H1 (cell line): ENCODE measurements around the gene NOX5. TPM values are rescaled to one million over a fixed set of nuclear protein-coding genes. Genes with fewer than 3 reads are reported as not detected.

ENCODE experiments used
- CTCF ChIA-PET: fragments of 300-600 bp; sonication (Branson Sonifier 250); formaldehyde crosslinking; loops from one replicate; lab custom pipeline; 2021; ENCODE audit not compliant: partially characterized antibody; lab: Charles Lee
- POLR2A ChIA-PET: fragments of 300-600 bp; sonication (Branson Sonifier 250); formaldehyde crosslinking; loops from one replicate; lab custom pipeline; 2021; ENCODE audit warnings: inconsistent platforms; ENCODE audit not compliant: partially characterized antibody; lab: Charles Lee
- DNase-seq, 2 experiments: peaks; one replicate each; pipeline versions ENCODE4 v3.0.0 to v3.0.0-alpha.2; 2010 to 2022; ENCODE audit warnings: low spot score in 2 of 2, low read depth in 1 of 2, mixed read lengths in 1 of 2
- FAIRE-seq: peaks from 2 replicates; lab custom pipeline; 2011; peaks lifted over from hg19 to GRCh38; lab: Jason Lieb, UNC
- H2AFZ ChIP-seq: 2 replicates; pipeline ENCODE4 v1.8.1; 2012; ENCODE audit warnings: low read length, inconsistent platforms
- H2AK5ac ChIP-seq: 2 replicates; pipeline ENCODE4 v1.6.1; 2013; ENCODE audit warnings: low read depth, low read length
- H2BK120ac ChIP-seq: replicated peaks from 2 replicates; pipeline ENCODE3; 2013; ENCODE audit warnings: low read depth, low read length, inconsistent platforms
- H2BK12ac ChIP-seq: 2 replicates; pipeline ENCODE4 v1.6.1; 2013; ENCODE audit warnings: low read depth, low read length
- H2BK15ac ChIP-seq: 2 replicates; pipeline ENCODE4 v1.6.1; 2013; ENCODE audit warnings: low read length
- H2BK20ac ChIP-seq: 2 replicates; pipeline ENCODE4 v1.6.1; 2013; ENCODE audit warnings: low read length
- H2BK5ac ChIP-seq: 2 replicates; pipeline ENCODE4 v1.6.1; 2013; ENCODE audit warnings: low read depth, low read length
- H3K14ac ChIP-seq: 2 replicates; pipeline ENCODE4 v1.6.1; 2013; ENCODE audit warnings: inconsistent platforms; ENCODE audit not compliant: insufficient read length
- H3K18ac ChIP-seq: 2 replicates; pipeline ENCODE4 v1.6.1; 2013; ENCODE audit warnings: low read length; ENCODE audit errors: extremely low read depth
- H3K23ac ChIP-seq: 2 replicates; pipeline ENCODE4 v1.6.1; 2013; ENCODE audit warnings: inconsistent platforms; ENCODE audit not compliant: insufficient read length
- H3K23me2 ChIP-seq: 2 replicates; pipeline ENCODE4 v1.6.1; 2013; ENCODE audit warnings: low read depth, low read length
- H3K27ac ChIP-seq: 2 replicates; pipeline ENCODE4 v1.6.1; 2011; ENCODE audit warnings: low read depth, low read length, inconsistent platforms
- H3K27me3 ChIP-seq, 4 experiments: replicated peaks in 1 of 4; 1 replicate in 1 of 4; 2 replicates in 3 of 4; pipeline versions ENCODE4 v1.6.1 to v1.8.1; 2011 to 2013; ENCODE audit warnings: low read length in 3 of 4, mild to moderate bottlenecking in 3 of 4, inconsistent platforms in 2 of 4, mixed read lengths in 2 of 4, moderate library complexity in 1 of 4; ENCODE audit not compliant: control insufficient read depth in 3 of 4, insufficient read depth in 3 of 4; ENCODE audit errors: extremely low read depth in 1 of 4
- H3K36me3 ChIP-seq, 4 experiments: 2 replicates each; pipeline versions ENCODE4 v1.6.1 to v1.8.1; 2011 to 2013; ENCODE audit warnings: mild to moderate bottlenecking in 4 of 4, low read length in 3 of 4, moderate library complexity in 2 of 4, control low read depth in 1 of 4, inconsistent platforms in 1 of 4; ENCODE audit not compliant: insufficient read depth in 4 of 4, control insufficient read depth in 2 of 4
- H3K4ac ChIP-seq: replicated peaks from 2 replicates; pipeline ENCODE3; 2013; ENCODE audit warnings: low read length, low read depth, mixed read lengths, inconsistent platforms; ENCODE audit not compliant: insufficient read length
- H3K4me1 ChIP-seq, 4 experiments: replicated peaks in 1 of 4; 1 replicate in 1 of 4; 2 replicates in 3 of 4; pipeline versions ENCODE4 v1.6.1 to v1.8.1; 2011 to 2013; ENCODE audit warnings: low read length in 3 of 4, inconsistent platforms in 2 of 4, mixed read lengths in 1 of 4; ENCODE audit not compliant: insufficient read depth in 4 of 4, control insufficient read depth in 3 of 4
- H3K4me2 ChIP-seq, 2 experiments: 2 replicates each; pipeline versions ENCODE4 v1.6.1 to v1.8.1; 2011 to 2013; ENCODE audit warnings: low read depth in 2 of 2, low read length in 2 of 2, control low read depth in 1 of 2, inconsistent platforms in 1 of 2, mild to moderate bottlenecking in 1 of 2; ENCODE audit not compliant: insufficient read depth in 1 of 2
- H3K4me3 ChIP-seq, 4 experiments: fragments of 200-600, 300-600 bp in 1 of 4; sonication (generic), shearing (Covaris generic), sonication (Bioruptor Twin) in 1 of 4; 2 replicates each; pipeline versions ENCODE4 v1.5.1 to v1.8.1; 2011 to 2016; ENCODE audit warnings: low read length in 4 of 4, low read depth in 3 of 4, control low read depth in 2 of 4, inconsistent platforms in 2 of 4, mild to moderate bottlenecking in 2 of 4, mixed read lengths in 1 of 4, moderate library complexity in 1 of 4; ENCODE audit not compliant: insufficient read depth in 2 of 4; ENCODE audit errors: extremely low read depth in 1 of 4
- H3K56ac ChIP-seq: replicated peaks from 2 replicates; pipeline ENCODE3; 2013; ENCODE audit warnings: low read depth, mild to moderate bottlenecking, mixed read lengths, low read length, inconsistent platforms; ENCODE audit not compliant: insufficient read length
- H3K79me1 ChIP-seq: 2 replicates; pipeline ENCODE4 v1.6.1; 2013; ENCODE audit warnings: low read depth, low read length, control low read depth
- H3K79me2 ChIP-seq, 2 experiments: 2 replicates each; pipeline versions ENCODE4 v1.6.1 to v1.8.1; 2012 to 2013; ENCODE audit warnings: low read length in 2 of 2, mild to moderate bottlenecking in 2 of 2, inconsistent platforms in 1 of 2; ENCODE audit not compliant: insufficient read depth in 2 of 2, control insufficient read depth in 1 of 2
- H3K9ac ChIP-seq, 4 experiments: replicated peaks in 1 of 4; 1 replicate in 1 of 4; 2 replicates in 3 of 4; pipeline versions ENCODE4 v1.6.1 to v1.8.1; 2011 to 2013; ENCODE audit warnings: low read depth in 3 of 4, low read length in 3 of 4, control low read depth in 2 of 4, mild to moderate bottlenecking in 2 of 4, moderate library complexity in 2 of 4, inconsistent platforms in 1 of 4; ENCODE audit errors: extremely low read depth in 1 of 4
- H3K9me3 ChIP-seq, 2 experiments: 2 replicates each; pipeline versions ENCODE4 v1.6.1 to v1.8.1; 2012 to 2013; ENCODE audit warnings: mild to moderate bottlenecking in 2 of 2, moderate library complexity in 2 of 2, control low read depth in 1 of 2, inconsistent platforms in 1 of 2, low read depth in 1 of 2, low read length in 1 of 2, mixed read lengths in 1 of 2; ENCODE audit not compliant: insufficient read depth in 2 of 2
- H4K20me1 ChIP-seq, 2 experiments: replicated peaks in 1 of 2; 2 replicates each; pipeline versions ENCODE3 to v1.8.1; 2011 to 2013; ENCODE audit warnings: inconsistent platforms in 2 of 2, low read length in 2 of 2, mild to moderate bottlenecking in 1 of 2; ENCODE audit not compliant: insufficient read depth in 2 of 2, control insufficient read depth in 1 of 2
- H4K5ac ChIP-seq: 2 replicates; pipeline ENCODE4 v1.6.1; 2013; ENCODE audit warnings: low read length, low read depth, mixed read lengths, inconsistent platforms; ENCODE audit not compliant: insufficient read length
- H4K8ac ChIP-seq: 2 replicates; pipeline ENCODE4 v1.8.0; 2013; ENCODE audit warnings: mild to moderate bottlenecking, moderate library complexity, low read length, inconsistent platforms; ENCODE audit not compliant: insufficient read depth; ENCODE audit errors: extremely low read depth
- H4K91ac ChIP-seq: replicated peaks from 2 replicates; pipeline ENCODE3; 2013; ENCODE audit warnings: low read length, mixed read lengths, inconsistent platforms; ENCODE audit not compliant: insufficient read length
- CTBP2 ChIP-seq: IDR thresholded peaks from 2 replicates; pipeline ENCODE4 v1.7.0; 2011; ENCODE audit warnings: borderline replicate concordance, mild to moderate bottlenecking, moderate library complexity, mixed read lengths, low read length; ENCODE audit not compliant: insufficient read depth, insufficient read length
- PHF8 ChIP-seq: fragments of 200-600 bp; sonication (generic); conservative IDR thresholded peaks from 2 replicates; pipeline ENCODE4 v1.7.1; 2012; ENCODE audit warnings: low read depth, mild to moderate bottlenecking, inconsistent platforms, low read length, moderate library complexity
- RAD21 ChIP-seq, 2 experiments: IDR thresholded peaks in 1 of 2; conservative IDR thresholded peaks in 1 of 2; 2 replicates each; pipeline ENCODE4 v1.6.1; 2011; ENCODE audit warnings: low read depth in 2 of 2, low read length in 2 of 2, improper control_type of control experiment in 1 of 2, inconsistent platforms in 1 of 2, mild to moderate bottlenecking in 1 of 2, moderate library complexity in 1 of 2
- WGBS, 2 experiments: shearing (Covaris generic) in 1 of 2; methylation state at CpG; one replicate each; pipeline versions ENCODE4 v1.1.6 to v1.1.7; 2013 to 2015; ENCODE audit warnings: low lambda C conversion rate in 2 of 2, mixed read lengths in 2 of 2, inconsistent platforms in 1 of 2, low coverage in 1 of 2, missing lambda C conversion rate in 1 of 2; ENCODE audit not compliant: insufficient replicate concordance in 2 of 2, insufficient coverage in 1 of 2, insufficient read length in 1 of 2; ENCODE audit errors: extremely low coverage in 1 of 2, missing lambda C conversion rate in 1 of 2; 5-methylcytosine and 5-hydroxymethylcytosine counted together
- polyA plus RNA-seq, 7 experiments: library from polyadenylated mRNA; depleted of rRNA in 3 of 7; stranded (reverse) in 5 of 7; unstranded in 2 of 7; fragments of >200 nt in 5 of 7; fragments of 200-250 nt in 2 of 7; gene quantifications; 1 replicate in 5 of 7; 2 replicates in 1 of 7; 4 replicates in 1 of 7; pipeline versions ENCODE4 v1.2.1 to v1.2.3, GENCODE V29; 2011 to 2013; ENCODE audit warnings: missing spikeins in 2 of 7, mixed read lengths in 2 of 7
- total RNA-seq: library from RNA; stranded (reverse); fragmentation: NEBNext Ultra II Directional; extraction: Animal tissue kit (Norgen Biotek cat#: 25700); gene quantifications from 2 replicates; pipeline ENCODE4 v1.2.1, GENCODE V29; 2021

Gene NOX5
- total and polyA plus RNA-seq, 2 of the 8 experiments (the other 6 are each of a cell fraction or from before 2014, with no cell fraction given), result under 0.01 TPM; not detected in 1

- H3K56ac ChIP-seq, result no peak overlapping the region
- no peak overlapping the region for H4K8ac ChIP-seq
- no peaks in the 10 kb centered on the region for H3K79me1 ChIP-seq
- no peak overlapping the region for H2BK120ac ChIP-seq
- WGBS, 2 experiments, result 91% methylated on average over 4 of the region's 4 CpGs; no CpG with 5 or more reads in 1 of the 2 experiments
- H3K18ac ChIP-seq, result no peak overlapping the region
- CTCF ChIA-PET, result interaction anchor here (0.9 to 2.1 kb wide), 4 partner anchors 13 to 72 kb away, joined by 3 to 13 read pairs (median 4); no protein-coding TSS in a partner anchor
- no peak overlapping the region for H2BK12ac ChIP-seq
- H3K23me2 ChIP-seq, result no peaks in the 10 kb centered on the region
- peaks cover 2 to 22% (median 9%) of the 10 kb centered on the region in 4 experiments for H3K4me1 ChIP-seq
- FAIRE-seq (no peak), DNase-seq (no peak)
- H2BK15ac ChIP-seq, result no peak overlapping the region
- H2BK20ac ChIP-seq, result no peak overlapping the region
- POLR2A ChIA-PET, result no interaction called here
- no peak overlapping the region for H3K9ac ChIP-seq
- H3K9me3 ChIP-seq, result no peaks in the 10 kb centered on the region
- no peaks in the 10 kb centered on the region for H4K20me1 ChIP-seq
- no peak overlapping the region for H3K4me2 ChIP-seq
- H2AFZ ChIP-seq, result no peak overlapping the region
- no peaks in the 10 kb centered on the region for H3K27me3 ChIP-seq
- H3K23ac ChIP-seq, result no peak overlapping the region
- H3K14ac ChIP-seq, result no peak overlapping the region
- no peak overlapping the region for H2AK5ac ChIP-seq
- H3K4me3 ChIP-seq, result no peak overlapping the region
- no peak overlapping the region for H4K5ac ChIP-seq
- no peak overlapping the region for H3K4ac ChIP-seq
- no peaks in the 10 kb centered on the region for H3K36me3 ChIP-seq
- TF ChIP-seq CTBP2, result no peak
- TF ChIP-seq PHF8, result no peak
- no peak for TF ChIP-seq RAD21 (IDR thresholded peaks at IDR 0.05 in 1 of 2, conservative IDR thresholded peaks at IDR 0.05 in 1 of 2; ENCODE audit: low read depth in 2 of 2, low read length in 2 of 2)
- H3K27ac ChIP-seq, result no peak overlapping the region
- no peak overlapping the region for H4K91ac ChIP-seq
- no peak overlapping the region for H2BK5ac ChIP-seq
- H3K79me2 ChIP-seq, result no peaks in the 10 kb centered on the region
Observed at GRCh38 chr15:68997050-68997449, 17.4 kb upstream of the NOX5 start.
